SK-N-SH (cell line): ENCODE results near the gene REXO1. TPM values are rescaled to one million over a fixed set of nuclear protein-coding genes. Genes with fewer than 3 reads are reported as not detected.

Experiments
- CTCF ChIA-PET: fragments of 300-600, 350-600 bp; formaldehyde crosslinking; extraction: SDS; loops from one replicate; lab custom pipeline; 2021; lab: Yijun Ruan, JAX
- POLR2A ChIA-PET: fragments of 350-600 bp; sonication (Branson Sonifier 250); formaldehyde crosslinking; extraction: SDS; loops from one replicate; lab custom pipeline; 2020; ENCODE audit warnings: antibody characterized with exemption, inconsistent platforms; lab: Yijun Ruan, JAX
- DNase-seq: peaks from one replicate; pipeline ENCODE4 v3.0.0; 2012
- H2AFZ ChIP-seq: fragments of 200-600 bp; sonication (generic); 2 replicates; pipeline ENCODE4 v1.8.1; 2016; ENCODE audit warnings: antibody characterized with exemption, mild to moderate bottlenecking, low read depth
- H3F3A ChIP-seq: fragments of 200-600 bp; sonication (generic); replicated peaks from 2 replicates; pipeline ENCODE3; 2016; ENCODE audit warnings: antibody characterized with exemption, mild to moderate bottlenecking; ENCODE audit not compliant: insufficient read depth
- H3K27ac ChIP-seq, 2 experiments: fragments of 200-500 bp in 1 of 2; fragments of 200-600 bp in 1 of 2; sonication (Bioruptor generic) in 1 of 2; sonication (generic), shearing (Covaris generic) in 1 of 2; 2 replicates each; pipeline versions ENCODE4 v1.5.1 to v1.6.1; 2014 to 2016; ENCODE audit warnings: low read depth in 2 of 2, inconsistent platforms in 1 of 2, low read length in 1 of 2, mild to moderate bottlenecking in 1 of 2, mixed read lengths in 1 of 2
- H3K27me3 ChIP-seq: fragments of 200-600 bp; sonication (generic), shearing (Covaris generic); 2 replicates; pipeline ENCODE4 v1.6.1; 2016; ENCODE audit warnings: mixed run types; ENCODE audit not compliant: insufficient read depth
- H3K36me3 ChIP-seq, 2 experiments: fragments of 200-500 bp in 1 of 2; fragments of 200-600 bp in 1 of 2; sonication (Bioruptor generic) in 1 of 2; sonication (generic) in 1 of 2; replicated peaks in 1 of 2; 2 replicates each; pipeline versions ENCODE3 to v1.5.1; 2014 to 2016; ENCODE audit warnings: low read length in 1 of 2, mild to moderate bottlenecking in 1 of 2; ENCODE audit not compliant: insufficient read depth in 2 of 2, control insufficient read depth in 1 of 2
- H3K4me1 ChIP-seq, 2 experiments: fragments of 200-500 bp in 1 of 2; fragments of 200-600 bp in 1 of 2; sonication (Bioruptor generic) in 1 of 2; sonication (generic), shearing (Covaris generic) in 1 of 2; 2 replicates each; pipeline versions ENCODE4 v1.5.1 to v1.6.1; 2014 to 2016; ENCODE audit warnings: low read depth in 1 of 2, low read length in 1 of 2, mixed run types in 1 of 2; ENCODE audit not compliant: insufficient read depth in 2 of 2, control insufficient read depth in 1 of 2
- H3K4me2 ChIP-seq: fragments of 200-600 bp; sonication (generic), shearing (Covaris generic); 2 replicates; pipeline ENCODE4 v1.6.1; 2017; ENCODE audit warnings: mixed run types
- H3K4me3 ChIP-seq, 2 experiments: fragments of 200-500 bp in 1 of 2; fragments of 200-600 bp in 1 of 2; sonication (Bioruptor generic) in 1 of 2; sonication (generic), shearing (Covaris generic) in 1 of 2; 2 replicates each; pipeline versions ENCODE4 v1.5.1 to v1.8.1; 2014 to 2016; ENCODE audit warnings: low read depth in 2 of 2, inconsistent platforms in 1 of 2, low read length in 1 of 2, mild to moderate bottlenecking in 1 of 2, mixed read lengths in 1 of 2, moderate library complexity in 1 of 2
- H3K79me2 ChIP-seq: fragments of 200-600 bp; sonication (generic); 2 replicates; pipeline ENCODE4 v1.8.1; 2017; ENCODE audit warnings: mild to moderate bottlenecking; ENCODE audit not compliant: insufficient read depth
- H3K9ac ChIP-seq: fragments of 200-600 bp; sonication (generic); 2 replicates; pipeline ENCODE4 v1.6.1; 2017; ENCODE audit warnings: mixed run types
- H3K9me2 ChIP-seq: fragments of 200-600 bp; sonication (generic); 2 replicates; pipeline ENCODE4 v1.6.1; 2017; ENCODE audit warnings: mixed run types
- H3K9me3 ChIP-seq: fragments of 200-600 bp; sonication (generic); 2 replicates; pipeline ENCODE4 v1.6.1; 2017; ENCODE audit warnings: mixed run types, mild to moderate bottlenecking, moderate library complexity
- H4K20me1 ChIP-seq: fragments of 200-600 bp; sonication (generic); 2 replicates; pipeline ENCODE4 v1.6.1; 2017; ENCODE audit warnings: mild to moderate bottlenecking, mixed run types; ENCODE audit not compliant: insufficient read depth
- CTCF ChIP-seq: fragments of 200-600 bp; sonication (generic); IDR thresholded peaks from 2 replicates; pipeline ENCODE4 v1.6.1; 2017; ENCODE audit warnings: antibody characterized with exemption, mild to moderate bottlenecking, moderate library complexity
- ELF1 ChIP-seq: IDR thresholded peaks from 2 replicates; pipeline ENCODE4 v1.4.0; 2012
- EP300 ChIP-seq, 2 experiments: IDR thresholded peaks; 2 replicates each; pipeline versions ENCODE4 v1.4.0 to v1.6.1; 2012; ENCODE audit warnings: borderline replicate concordance in 1 of 2, low read depth in 1 of 2, low read length in 1 of 2
- EZH2phosphoT487 ChIP-seq: fragments of 200-600 bp; sonication (generic); IDR thresholded peaks from 2 replicates; pipeline ENCODE4 v1.6.1; 2017; ENCODE audit warnings: low read depth, mixed run types, mild to moderate bottlenecking, antibody characterized with exemption, moderate library complexity, borderline replicate concordance
- FOSL2 ChIP-seq: IDR thresholded peaks from 2 replicates; pipeline ENCODE4 v1.4.0; 2012; ENCODE audit warnings: low read depth, mild to moderate bottlenecking, moderate library complexity, borderline replicate concordance
- FOXM1 ChIP-seq: IDR thresholded peaks from 2 replicates; pipeline ENCODE4 v1.4.0; 2012; ENCODE audit warnings: low read depth, mild to moderate bottlenecking
- GABPA ChIP-seq: IDR thresholded peaks from 2 replicates; pipeline ENCODE4 v1.4.0; 2012; ENCODE audit warnings: low read depth, mild to moderate bottlenecking
- JUND ChIP-seq: IDR thresholded peaks from 2 replicates; pipeline ENCODE4 v1.4.0; 2012
- MAX ChIP-seq: IDR thresholded peaks from 2 replicates; pipeline ENCODE4 v1.4.0; 2012; ENCODE audit warnings: low read depth
- MEF2A ChIP-seq: IDR thresholded peaks from 2 replicates; pipeline ENCODE4 v1.4.0; 2012; ENCODE audit warnings: low read depth, borderline replicate concordance
- NRF1 ChIP-seq: IDR thresholded peaks from 2 replicates; pipeline ENCODE4 v1.6.1; 2012; ENCODE audit warnings: low read depth, mild to moderate bottlenecking, low read length
- RAD21 ChIP-seq: IDR thresholded peaks from 2 replicates; pipeline ENCODE4 v1.6.1; 2012; ENCODE audit warnings: mild to moderate bottlenecking, low read length
- RFX5 ChIP-seq: IDR thresholded peaks from 2 replicates; pipeline ENCODE4 v1.6.1; 2012; ENCODE audit warnings: mild to moderate bottlenecking, improper control_type of control experiment, low read length
- RXRA ChIP-seq: IDR thresholded peaks from 2 replicates; pipeline ENCODE4 v1.4.0; 2012; ENCODE audit warnings: low read depth, mild to moderate bottlenecking, borderline replicate concordance
- SIN3A ChIP-seq: IDR thresholded peaks from 2 replicates; pipeline ENCODE4 v1.6.1; 2012; ENCODE audit warnings: low read depth, mild to moderate bottlenecking, low read length, moderate library complexity, borderline replicate concordance
- SMC3 ChIP-seq: IDR thresholded peaks from 2 replicates; pipeline ENCODE4 v1.6.1; 2012; ENCODE audit warnings: low read depth, low read length, improper control_type of control experiment
- TAF1 ChIP-seq: IDR thresholded peaks from 2 replicates; pipeline ENCODE4 v1.6.1; 2012; ENCODE audit warnings: low read depth, mild to moderate bottlenecking, low read length, moderate library complexity, borderline replicate concordance
- TCF12 ChIP-seq: IDR thresholded peaks from 2 replicates; pipeline ENCODE4 v1.4.0; 2012
- USF2 ChIP-seq: fragments of 150-350 bp; IDR thresholded peaks from 2 replicates; pipeline ENCODE4 v1.6.1; 2017; ENCODE audit warnings: antibody characterized with exemption, low read length, low read depth, borderline replicate concordance
- YY1 ChIP-seq: IDR thresholded peaks from 2 replicates; pipeline ENCODE4 v1.4.0; 2012; ENCODE audit warnings: low read depth, mild to moderate bottlenecking
- WGBS: methylation state at CpG from one replicate; pipeline ENCODE4 v1.1.6; 2017; ENCODE audit warnings: low lambda C conversion rate; 5-methylcytosine and 5-hydroxymethylcytosine counted together
- polyA plus RNA-seq, 3 experiments: library from polyadenylated mRNA; depleted of rRNA; stranded (reverse); fragments of >200 nt; gene quantifications; 2 replicates each; pipeline ENCODE4 v1.2.3, GENCODE V29; 2012

REXO1 gene
- polyA plus RNA-seq, 1 of the 3 experiments (the other 2 are of a cell fraction): 18.8 TPM

- H3K27ac ChIP-seq: no peak overlapping the region
- peaks cover 3 to 9% of the 10 kb centered on the region in 2 experiments for H3K36me3 ChIP-seq
- H3K4me3 ChIP-seq: no peak overlapping the region
- no peaks in the 10 kb centered on the region for H3K27me3 ChIP-seq
- H3K9ac ChIP-seq: no peak overlapping the region
- no peaks in the 10 kb centered on the region for H3K9me3 ChIP-seq
- peaks cover 12% of the 10 kb centered on the region for H4K20me1 ChIP-seq
- no peak overlapping the region for H3K4me2 ChIP-seq
- no peaks in the 10 kb centered on the region for H3K9me2 ChIP-seq
- peaks cover 79% of the 10 kb centered on the region for H3K79me2 ChIP-seq
- H3K4me1 ChIP-seq: peaks cover 16 to 25% of the 10 kb centered on the region in 2 experiments
- 83% methylated on average over 2 of the region's 13 CpGs for WGBS
- ChIA-PET POLR2A (interaction anchor here (0.8 to 1.0 kb wide), 2 partner anchors 12 to 34 kb away, joined by 3 to 4 read pairs; no protein-coding TSS in a partner anchor), CTCF (no interaction called here)
- no peak for TF ChIP-seq RFX5
- TF ChIP-seq SIN3A: no peak
- TF ChIP-seq MEF2A: no peak
- no peak for TF ChIP-seq ELF1
- TF ChIP-seq MAX: no peak
- no peak for TF ChIP-seq USF2
- TF ChIP-seq GABPA: no peak
- TF ChIP-seq JUND: no peak
- TF ChIP-seq EP300 (IDR thresholded peaks at IDR 0.05; ENCODE audit: borderline replicate concordance in 1 of 2, low read depth in 1 of 2, low read length in 1 of 2): no peak
- TF ChIP-seq FOSL2: no peak
- TF ChIP-seq TCF12: no peak
- TF ChIP-seq RXRA: no peak
- no peak for TF ChIP-seq RAD21
- no peak for TF ChIP-seq TAF1
- TF ChIP-seq FOXM1: no peak
- TF ChIP-seq EZH2phosphoT487: no peak
- no peak overlapping the region for H2AFZ ChIP-seq
- peaks cover 25% of the 10 kb centered on the region for H3F3A ChIP-seq
- DNase-seq: no peak
Observed at GRCh38 chr19:1871630-1872029, 23.3 kb upstream of the REXO1 start.

GRCh38 chr19:1871140-1871597 is 22.9 kb upstream of the REXO1 start:
- H3K27me3 ChIP-seq: no peaks in the 10 kb centered on the region
- no peak overlapping the region for H3K4me2 ChIP-seq
- 93% methylated on average over 14 of the region's 15 CpGs for WGBS
- H3K9ac ChIP-seq: no peak overlapping the region
- CTCF ChIA-PET: no interaction called here
- TF ChIP-seq CTCF: no peak
- no peak for TF ChIP-seq FOSL2
- no peak for TF ChIP-seq GABPA
- no peak for TF ChIP-seq RXRA
- TF ChIP-seq EP300 (IDR thresholded peaks at IDR 0.05; ENCODE audit: borderline replicate concordance in 1 of 2, low read depth in 1 of 2, low read length in 1 of 2): no peak
- TF ChIP-seq SMC3: no peak
- TF ChIP-seq EZH2phosphoT487: no peak
- TF ChIP-seq YY1: no peak
- no peak for TF ChIP-seq NRF1
- no peak for TF ChIP-seq MEF2A
- TF ChIP-seq FOXM1: no peak
- TF ChIP-seq, all 33 proteins: peak for 0
- Histone ChIP-seq H3K4me1 (peaks cover 16 to 21% of the 10 kb centered on the region in 2 experiments), H3K79me2 (peaks cover 79% of the 10 kb centered on the region), H3F3A (peaks cover 25% of the 10 kb centered on the region), H3K9me3 (no peaks in the 10 kb centered on the region), H3K4me3 (no peak overlapping the region), H3K27ac (no peak overlapping the region), H2AFZ (no peak overlapping the region), H3K9me2 (no peaks in the 10 kb centered on the region), H3K36me3 (peaks cover 3 to 9% of the 10 kb centered on the region in 2 experiments), H4K20me1 (peaks cover 12% of the 10 kb centered on the region)
- POLR2A ChIA-PET: interaction anchor here (1.0 kb wide), 1 partner anchor 13 kb away, joined by 3 read pairs; no protein-coding TSS in a partner anchor
- no peak for DNase-seq
